GM23338 (cell line): ENCODE results near the gene DCBLD2. TPM values are rescaled to one million over a fixed set of nuclear protein-coding genes. Genes with fewer than 3 reads are reported as not detected.

ENCODE experiments used
- ATAC-seq: fragments of 200-7000 bp; cut with Tn5 transposase; 3 replicates; pipeline ENCODE4 v1.9.1; 2020
- DNase-seq: peaks from one replicate; pipeline ENCODE4 v3.0.0-alpha.2; 2015; ENCODE audit warnings: low spot score
- H2AFZ ChIP-seq: fragments of 200-600 bp; sonication (generic); 2 replicates; pipeline ENCODE4 v1.8.0; 2016; ENCODE audit warnings: antibody characterized with exemption, mild to moderate bottlenecking, moderate library complexity
- H3F3A ChIP-seq: fragments of 200-600 bp; sonication (generic); replicated peaks from 2 replicates; pipeline ENCODE4 v1.8.0; 2017; ENCODE audit warnings: antibody characterized with exemption, mixed run types, low read depth
- H3K27ac ChIP-seq: fragments of 200-600 bp; sonication (generic); 2 replicates; pipeline ENCODE4 v1.6.1; 2016; ENCODE audit warnings: low read depth
- H3K27me3 ChIP-seq: fragments of 200-600 bp; sonication (generic); 2 replicates; pipeline ENCODE4 v1.8.0; 2016; ENCODE audit warnings: mild to moderate bottlenecking, mixed run types, moderate library complexity; ENCODE audit not compliant: insufficient read depth
- H3K36me3 ChIP-seq: fragments of 200-600 bp; sonication (generic); 2 replicates; pipeline ENCODE4 v1.8.0; 2016; ENCODE audit warnings: mild to moderate bottlenecking; ENCODE audit not compliant: insufficient read depth
- H3K4me1 ChIP-seq: fragments of 200-600 bp; sonication (generic); 2 replicates; pipeline ENCODE4 v1.8.0; 2016; ENCODE audit warnings: mild to moderate bottlenecking, moderate library complexity; ENCODE audit not compliant: insufficient read depth
- H3K4me2 ChIP-seq: fragments of 200-600 bp; sonication (generic); 2 replicates; pipeline ENCODE4 v1.7.1; 2017; ENCODE audit warnings: mixed run types
- H3K4me3 ChIP-seq: fragments of 200-600 bp; sonication (generic); 2 replicates; pipeline ENCODE4 v1.6.1; 2016; ENCODE audit warnings: mixed run types
- H3K79me2 ChIP-seq: fragments of 200-600 bp; sonication (generic); replicated peaks from 2 replicates; pipeline ENCODE4 v1.8.0; 2017; ENCODE audit warnings: mild to moderate bottlenecking; ENCODE audit not compliant: insufficient read depth
- H3K9me2 ChIP-seq: fragments of 200-600 bp; sonication (generic); 2 replicates; pipeline ENCODE4 v1.8.0; 2017; ENCODE audit not compliant: insufficient read depth
- H4K20me1 ChIP-seq: fragments of 200-600 bp; sonication (generic); replicated peaks from 2 replicates; pipeline ENCODE4 v1.8.0; 2017; ENCODE audit warnings: mild to moderate bottlenecking; ENCODE audit not compliant: insufficient read depth
- H3K27ac Mint-ChIP-seq: 2 replicates; pipeline ENCODE4 v1.8.0; 2020; ENCODE audit warnings: inconsistent platforms, mild to moderate bottlenecking, moderate library complexity, mixed read lengths
- H3K27me3 Mint-ChIP-seq: 3 replicates; pipeline ENCODE4 v1.8.0; 2022; ENCODE audit warnings: low read depth, mild to moderate bottlenecking, moderate library complexity, mixed read lengths, inconsistent platforms; ENCODE audit not compliant: insufficient read depth, poor library complexity
- H3K36me3 Mint-ChIP-seq: 3 replicates; pipeline ENCODE4 v1.8.0; 2021; ENCODE audit warnings: low read depth, mild to moderate bottlenecking, inconsistent platforms, moderate library complexity, mixed read lengths
- H3K4me1 Mint-ChIP-seq: 3 replicates; pipeline ENCODE4 v1.8.0; 2020; ENCODE audit warnings: mild to moderate bottlenecking, inconsistent platforms, mixed read lengths
- H3K4me3 Mint-ChIP-seq: 3 replicates; pipeline ENCODE4 v1.8.0; 2021; ENCODE audit warnings: moderate library complexity, mild to moderate bottlenecking, inconsistent platforms, mixed read lengths
- H3K9me3 Mint-ChIP-seq: 3 replicates; pipeline ENCODE4 v1.8.0; 2020; ENCODE audit warnings: moderate library complexity, mild to moderate bottlenecking, inconsistent platforms, mixed read lengths
- CREB1 ChIP-seq: fragments of 250-450 bp; sonication (Bioruptor Pico); IDR thresholded peaks from 2 replicates; pipeline ENCODE4 v1.5.0; 2020; ENCODE audit warnings: low read depth, mild to moderate bottlenecking, moderate library complexity
- CTCF ChIP-seq, 2 experiments: fragments of 200-600 bp in 1 of 2; sonication (generic) in 1 of 2; conservative IDR thresholded peaks; 2 replicates each; pipeline versions ENCODE4 v1.5.1 to v1.6.1; 2016 to 2017; ENCODE audit warnings: antibody characterized with exemption in 2 of 2, low read depth in 2 of 2, mild to moderate bottlenecking in 2 of 2, moderate library complexity in 1 of 2
- ETS1 ChIP-seq: IDR thresholded peaks from 2 replicates; pipeline ENCODE4 v1.6.1; 2016; ENCODE audit warnings: antibody characterized with exemption
- EZH2 ChIP-seq: fragments of 200-600 bp; sonication (generic); IDR thresholded peaks from one replicate; pipeline ENCODE4 v1.8.0; 2017; ENCODE audit warnings: antibody characterized with exemption, mild to moderate bottlenecking, low read depth; ENCODE audit not compliant: unreplicated experiment
- EZH2phosphoT487 ChIP-seq: fragments of 200-600 bp; sonication (generic); IDR thresholded peaks from one replicate; pipeline ENCODE4 v1.8.1; 2018; ENCODE audit warnings: antibody characterized with exemption; ENCODE audit not compliant: unreplicated experiment
- JUNB ChIP-seq: IDR thresholded peaks from one replicate; pipeline ENCODE4 v1.6.1; 2016; ENCODE audit warnings: antibody characterized with exemption; ENCODE audit not compliant: unreplicated experiment
- NANOG ChIP-seq: IDR thresholded peaks from 2 replicates; pipeline ENCODE4 v1.6.1; 2016; ENCODE audit warnings: antibody characterized with exemption, borderline replicate concordance
- POLR2AphosphoS5 ChIP-seq: IDR thresholded peaks from 2 replicates; pipeline ENCODE4 v1.6.1; 2016; ENCODE audit warnings: antibody characterized with exemption, low read depth
- REST ChIP-seq: IDR thresholded peaks from one replicate; pipeline ENCODE4 v1.6.1; 2018; ENCODE audit warnings: antibody characterized with exemption; ENCODE audit not compliant: unreplicated experiment
- STAT1 ChIP-seq: IDR thresholded peaks from one replicate; pipeline ENCODE4 v1.6.1; 2016; ENCODE audit warnings: antibody characterized with exemption; ENCODE audit not compliant: unreplicated experiment
- ZNF114 ChIP-seq: fragments of 250-450 bp; sonication (Bioruptor Pico); IDR thresholded peaks from 2 replicates; pipeline ENCODE4 v1.5.0; 2020; ENCODE audit warnings: mild to moderate bottlenecking, moderate library complexity
- ZNF331 ChIP-seq: fragments of 250-450 bp; sonication (Bioruptor Pico); IDR thresholded peaks from 2 replicates; pipeline ENCODE4 v1.5.0; 2020; ENCODE audit warnings: low read depth, mild to moderate bottlenecking, moderate library complexity
- ZNF462 ChIP-seq: fragments of 250-450 bp; sonication (Bioruptor Pico); IDR thresholded peaks from 2 replicates; pipeline ENCODE4 v1.5.0; 2020; ENCODE audit warnings: mild to moderate bottlenecking, moderate library complexity
- polyA plus RNA-seq: library from polyadenylated mRNA; unstranded; fragments of >200 nt; fragmentation: Nextera tagmentation; extraction: Ambion mirVana; gene quantifications from 2 replicates; pipeline ENCODE4 v1.2.1, GENCODE V29; 2016
- total RNA-seq: library from RNA; depleted of rRNA; stranded (reverse); fragments of >200 nt; shearing (Covaris generic); gene quantifications from 2 replicates; pipeline ENCODE4 v1.2.3, GENCODE V29; 2014

DCBLD2 gene
- total and polyA plus RNA-seq, 2 experiments from 2014 or later, result 25.9 to 69.7 TPM

GRCh38 chr3:98754483-98754882, 147.0 kb downstream of the DCBLD2 start:
- Mint-ChIP-seq H3K9me3 (no peaks in the 10 kb centered on the region; the same call in 2 of the 3 replicates), H3K27ac (no peak overlapping the region), H3K27me3 (no peaks in the 10 kb centered on the region), H3K36me3 (no peaks in the 10 kb centered on the region), H3K4me1 (peaks cover 3% of the 10 kb centered on the region; the same call in 1 of the 3 replicates), H3K4me3 (no peak overlapping the region)
- Histone ChIP-seq H3K4me1 (no peaks in the 10 kb centered on the region), H3K79me2 (no peaks in the 10 kb centered on the region), H3K27ac (no peak overlapping the region), H3K9me2 (no peaks in the 10 kb centered on the region), H3F3A (no peaks in the 10 kb centered on the region), H2AFZ (no peak overlapping the region), H3K4me2 (no peak overlapping the region), H3K27me3 (no peaks in the 10 kb centered on the region), H3K4me3 (no peak overlapping the region), H3K36me3 (no peaks in the 10 kb centered on the region), H4K20me1 (peaks cover 7% of the 10 kb centered on the region; the same call in 1 of the 2 replicates)
- no peak for DNase-seq
- ATAC-seq, result no peak
- TF ChIP-seq REST (no peak), EZH2 (no peak), POLR2AphosphoS5 (no peak), ETS1 (no peak), CTCF (conservative IDR thresholded peaks at IDR 0.05; ENCODE audit: low read depth in 2 of 2) (no peak), STAT1 (no peak), ZNF462 (CRISPR knock-in tag) (no peak), JUNB (no peak), CREB1 (CRISPR knock-in tag) (no peak), ZNF331 (no peak), NANOG (no peak), EZH2phosphoT487 (no peak), ZNF114 (CRISPR knock-in tag) (no peak)
